Activated gamma-delta T cell treated with Interleukin-2 at 50 U/mL for 16 hours (primary cell): Measurements from ENCODE around the gene SHANK3.

Experiments used
- DNase-seq: peaks from one replicate; pipeline ENCODE4 v3.0.0-alpha.2; 2020

The SHANK3 gene

GRCh38 chr22:50700387-50701075 lies 27.9 kb downstream of the SHANK3 start:
- DNase-seq: no peak

DNA sequence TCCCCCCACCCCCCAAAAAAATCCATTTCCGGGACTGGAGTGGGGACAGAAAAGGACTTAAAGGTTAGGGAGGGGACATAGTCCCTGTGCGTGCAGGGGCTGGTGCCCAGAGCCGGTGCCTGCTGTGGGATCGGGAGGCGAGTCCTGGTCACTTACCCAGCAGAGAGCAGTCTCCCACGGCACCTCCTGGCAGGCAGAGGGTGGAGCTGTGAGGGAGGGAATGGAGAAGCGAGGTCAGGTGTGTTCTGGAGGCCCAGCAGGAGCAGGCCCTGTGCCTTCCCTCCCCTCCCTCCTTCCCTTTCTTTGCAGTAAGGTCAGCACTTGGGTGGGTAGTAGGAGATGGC lies 28.4 kb downstream of the SHANK3 start:
- DNase-seq: no peak

DNA sequence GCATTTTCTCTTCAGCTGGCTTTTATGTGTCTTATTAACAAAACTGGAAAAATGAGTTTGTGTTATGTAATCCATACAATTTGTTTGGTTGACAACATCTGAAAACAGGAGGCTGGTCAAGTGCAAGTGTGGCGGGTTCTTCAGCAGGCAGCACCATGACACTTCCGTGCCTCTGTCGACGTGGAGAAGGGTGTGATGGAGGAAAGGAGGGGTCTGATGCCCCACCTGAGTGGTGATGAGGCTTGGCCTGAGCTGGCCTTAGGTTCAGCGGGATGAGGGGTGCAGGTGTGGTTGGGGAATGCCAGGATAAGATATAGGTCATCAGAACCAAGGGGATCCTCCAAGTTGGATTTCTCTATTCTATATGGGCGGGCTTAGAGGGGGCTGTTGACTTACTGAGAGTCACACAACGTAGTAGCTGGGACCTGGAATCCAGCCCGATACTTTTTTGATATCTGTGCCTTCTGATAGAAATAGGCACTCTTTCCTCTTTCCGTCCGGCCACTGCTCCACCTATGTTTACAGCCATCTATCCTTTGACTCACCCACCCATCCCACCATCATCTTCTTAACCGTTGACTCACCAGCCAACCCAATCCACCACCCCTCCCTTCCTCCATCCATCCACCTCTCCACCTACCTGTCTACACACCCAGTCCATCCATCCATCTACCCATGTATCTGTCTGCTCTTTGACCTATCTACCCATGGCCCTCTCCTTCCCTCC lies 29.0 kb downstream of the SHANK3 start:
- DNase-seq: no peak

- no peak for DNase-seq
Observed at GRCh38 chr22:50702261-50702671, 29.6 kb downstream of the SHANK3 start.

DNA sequence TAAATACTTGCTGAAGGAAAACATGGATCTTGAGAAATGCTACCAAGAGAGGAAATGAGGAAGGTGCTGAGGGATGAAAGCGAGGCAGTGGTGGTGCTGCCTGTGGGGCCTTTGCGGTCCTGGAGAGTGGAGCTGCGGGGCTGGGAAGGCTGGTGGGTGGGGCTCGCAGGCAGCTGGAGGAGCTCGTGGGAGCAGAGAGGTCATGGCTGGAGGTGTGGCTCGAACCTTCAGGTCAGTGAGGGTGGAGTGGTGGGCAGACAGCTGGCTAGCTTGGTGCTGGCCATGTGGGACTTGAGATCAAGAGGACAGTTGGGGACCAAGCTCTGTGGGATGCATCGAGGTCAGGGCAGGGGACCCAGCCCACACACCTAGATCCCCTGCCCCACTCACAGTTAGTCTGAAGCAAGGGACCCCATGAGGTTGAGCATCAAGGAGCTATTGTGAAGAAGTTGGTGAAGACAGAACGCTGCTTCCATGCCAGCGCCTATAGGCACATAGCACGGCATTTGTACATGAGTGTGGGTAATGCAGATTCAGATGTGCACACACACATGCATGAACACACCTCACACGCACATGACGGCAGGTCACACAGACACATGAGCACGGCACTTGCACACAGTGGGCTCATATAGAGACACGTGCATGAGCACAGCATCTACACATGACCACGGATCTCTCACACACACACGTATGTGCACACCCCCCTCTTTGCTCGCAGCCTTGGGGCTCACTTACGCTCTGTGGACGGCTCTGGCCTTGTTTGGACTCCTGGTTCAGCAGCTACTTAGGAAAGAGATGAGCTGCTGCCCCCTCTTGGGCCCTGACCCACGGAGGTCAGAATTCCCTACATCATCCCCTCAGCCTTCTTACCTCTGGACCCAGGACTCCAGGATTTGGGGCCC lies 30.4 kb downstream of the SHANK3 start:
- no peak for DNase-seq

GRCh38 chr22:50703726-50704509 lies 31.3 kb downstream of the SHANK3 start:
- no peak for DNase-seq

DNA sequence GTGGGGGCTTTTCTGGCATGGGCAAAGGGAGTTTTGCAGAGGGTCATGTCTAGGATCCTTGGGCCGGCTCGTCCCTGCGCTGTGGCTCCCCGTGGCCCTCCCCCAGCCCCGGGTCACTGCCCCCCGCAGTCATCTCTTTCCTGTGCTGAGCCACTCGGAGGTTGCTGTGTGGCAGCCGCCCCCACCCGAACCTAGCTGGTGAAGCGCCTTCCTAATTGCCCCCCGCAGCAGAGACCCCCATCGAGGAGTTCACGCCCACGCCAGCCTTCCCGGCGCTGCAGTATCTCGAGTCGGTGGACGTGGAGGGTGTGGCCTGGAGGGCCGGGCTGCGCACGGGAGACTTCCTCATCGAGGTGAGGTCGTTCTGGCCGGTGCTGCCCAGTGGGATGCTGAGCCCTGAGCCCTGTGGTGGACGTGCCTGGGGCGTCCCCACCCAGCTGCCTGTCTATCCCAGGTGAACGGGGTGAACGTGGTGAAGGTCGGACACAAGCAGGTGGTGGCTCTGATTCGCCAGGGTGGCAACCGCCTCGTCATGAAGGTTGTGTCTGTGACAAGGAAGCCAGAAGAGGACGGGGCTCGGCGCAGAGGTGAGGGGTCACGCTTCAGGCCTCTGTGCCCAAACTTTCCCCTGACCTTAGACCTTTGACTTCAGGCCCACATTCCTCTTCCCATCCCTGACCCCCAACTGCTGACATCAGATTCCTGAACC lies 32.0 kb downstream of the SHANK3 start:
- no peak for DNase-seq

DNA sequence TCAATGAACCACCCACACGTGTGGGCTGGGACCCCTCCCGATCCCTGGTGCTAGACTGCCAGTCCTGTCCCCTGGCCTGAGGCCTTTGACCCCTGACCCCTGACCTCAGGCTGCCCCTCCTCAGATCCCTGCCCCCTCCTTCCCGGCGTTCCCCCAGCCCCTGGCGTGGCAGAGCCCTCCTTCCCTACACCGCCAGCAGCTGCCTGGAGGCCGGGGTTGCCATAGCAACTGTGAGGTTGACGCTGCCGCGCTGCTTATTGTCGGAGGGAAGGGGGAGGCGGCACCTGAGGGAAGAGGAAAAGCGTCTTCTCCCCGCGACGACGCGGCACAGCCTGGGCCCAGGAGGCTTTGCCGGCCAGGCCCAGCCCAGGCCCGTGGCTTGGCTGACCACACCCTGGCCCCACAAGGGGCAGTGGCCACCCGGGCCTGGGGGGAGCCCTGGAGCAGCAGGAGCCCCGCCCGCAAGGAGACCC lies 32.6 kb downstream of the SHANK3 start:
- no peak for DNase-seq

DNA sequence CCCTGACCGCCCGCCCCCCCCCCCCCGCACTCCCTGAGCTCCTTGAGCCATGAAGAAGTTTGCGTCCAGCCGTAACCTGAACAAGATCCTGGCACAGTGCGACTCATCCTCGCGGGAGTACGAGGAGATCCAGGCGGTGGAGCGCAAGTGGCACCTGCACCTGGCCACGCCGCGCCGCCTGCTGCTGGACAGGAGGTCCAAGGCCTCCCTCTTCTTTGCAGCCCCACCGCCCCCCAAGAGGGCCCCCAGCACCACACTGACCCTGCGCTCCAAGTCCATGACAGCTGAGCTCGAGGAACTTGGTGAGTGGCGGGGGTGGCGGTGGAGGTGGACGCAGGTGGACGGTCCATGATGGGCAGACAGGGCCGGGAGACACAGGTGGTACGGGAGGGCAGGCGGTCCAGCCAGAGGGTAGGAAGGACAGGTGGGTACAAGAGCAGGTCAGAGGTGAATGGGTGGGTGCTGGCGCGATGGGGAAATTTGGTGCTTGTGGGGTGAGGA lies 33.3 kb downstream of the SHANK3 start:
- no peak for DNase-seq

GRCh38 chr22:50706481-50707125 lies 34.0 kb downstream of the SHANK3 start:
- no peak for DNase-seq

DNA sequence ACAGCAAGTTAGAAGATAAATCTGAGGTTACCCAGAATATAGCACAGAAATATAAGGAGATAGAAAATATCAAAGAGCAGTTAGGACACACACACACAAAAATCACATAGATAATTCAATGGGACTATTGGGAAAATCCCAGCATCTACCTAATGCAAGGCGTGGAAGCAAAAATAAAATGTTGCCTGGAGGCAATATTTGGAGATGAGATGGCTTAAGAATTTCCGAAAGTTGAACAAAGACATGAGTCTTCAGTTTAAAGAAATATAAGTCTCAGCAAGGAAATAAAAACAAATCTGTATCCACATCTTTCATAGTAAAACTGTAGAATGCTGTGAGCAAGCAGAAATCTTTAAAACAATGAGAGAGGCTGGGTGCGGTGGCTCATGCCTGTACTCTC lies 35.9 kb downstream of the SHANK3 start:
- DNase-seq: no peak

DNA sequence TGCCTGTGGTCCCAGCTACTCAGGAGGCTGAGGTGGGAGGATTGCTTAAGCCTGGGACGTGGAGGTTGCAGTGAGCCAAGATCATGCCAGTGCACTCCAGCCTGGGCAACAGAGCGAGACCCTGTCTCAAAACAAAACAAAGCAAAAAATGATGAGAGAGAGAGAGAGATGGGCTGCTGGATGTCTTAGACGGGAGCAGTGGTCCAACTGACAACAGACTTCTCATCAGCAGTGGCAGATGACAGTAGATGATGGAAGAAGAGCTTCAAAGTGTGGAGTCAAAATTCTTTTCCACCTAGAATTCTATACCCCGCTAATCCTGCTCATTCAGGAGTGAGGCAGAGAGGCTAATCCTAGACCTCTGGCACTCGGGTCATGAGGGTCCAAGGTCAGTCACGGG lies 36.4 kb downstream of the SHANK3 start:
- DNase-seq: no peak

- no peak for DNase-seq
Observed at GRCh38 chr22:50710221-50710620, 37.6 kb downstream of the SHANK3 start.

DNA sequence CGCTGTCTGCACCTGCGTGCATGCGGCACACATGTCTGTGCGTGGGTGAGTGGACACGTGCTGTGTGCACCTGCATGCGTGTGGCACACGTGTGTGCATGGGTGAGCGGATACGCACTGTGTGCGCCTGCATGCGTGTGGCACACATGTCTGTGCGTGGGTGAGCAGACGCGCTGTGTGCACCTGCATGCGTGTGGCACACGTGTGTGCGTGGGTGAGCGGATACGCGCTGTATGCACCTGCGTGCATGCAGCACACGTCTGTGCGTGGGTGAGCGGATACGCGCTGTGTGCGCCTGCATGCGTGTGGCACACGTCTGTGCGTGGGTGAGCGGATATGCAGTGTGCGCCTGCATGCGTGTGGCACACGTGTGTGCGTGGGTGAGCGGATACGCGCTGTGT lies 38.3 kb downstream of the SHANK3 start:
- no peak for DNase-seq

DNA sequence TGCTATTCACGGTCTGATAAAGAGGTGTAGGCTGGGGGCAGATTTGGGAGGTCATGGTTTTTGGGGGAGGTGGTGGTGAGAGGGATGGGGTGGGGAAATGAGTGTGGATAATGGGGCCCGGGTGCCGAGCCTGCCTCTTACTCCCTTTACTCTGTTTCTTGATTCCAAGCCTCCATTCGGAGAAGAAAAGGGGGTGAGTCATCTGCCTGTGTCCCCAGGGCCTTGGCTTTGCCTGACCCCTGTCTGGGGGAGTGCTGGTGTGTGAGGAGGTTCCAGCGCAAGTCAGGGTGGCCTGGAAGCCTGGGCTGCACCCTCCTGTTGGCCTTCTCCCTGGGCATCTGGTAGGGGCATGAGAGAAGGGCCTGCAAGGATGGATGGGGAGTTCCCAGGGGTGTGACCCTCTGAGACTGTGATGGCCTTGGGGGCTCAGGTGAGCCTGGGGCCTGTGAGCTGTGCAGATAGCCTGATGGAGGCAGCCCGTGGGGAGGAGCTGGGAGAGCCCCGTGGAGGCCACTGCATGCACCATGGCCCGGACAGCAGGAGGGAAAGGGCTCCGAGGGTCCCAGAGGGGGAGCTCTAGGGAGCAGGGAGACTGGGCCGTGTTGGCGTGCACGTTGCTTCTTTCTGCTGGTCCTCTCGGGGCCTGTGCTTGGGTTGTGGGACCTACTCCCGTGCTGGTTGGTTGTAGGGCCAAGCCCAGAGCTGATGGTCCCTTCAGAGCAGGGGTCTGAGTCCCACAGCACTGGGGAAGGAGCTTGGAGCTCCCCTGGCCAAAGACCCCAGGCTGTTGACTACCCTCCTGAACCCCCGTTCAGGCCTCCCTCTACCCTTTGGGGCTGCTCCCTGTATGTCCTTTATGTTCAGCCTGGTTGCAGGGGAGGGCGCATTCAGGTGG lies 39.1 kb downstream of the SHANK3 start:
- no peak for DNase-seq

GRCh38 chr22:50712341-50713007 lies 39.9 kb downstream of the SHANK3 start:
- DNase-seq: no peak

- no peak for DNase-seq
Observed at GRCh38 chr22:50713008-50713385, 40.4 kb downstream of the SHANK3 start.

- DNase-seq: no peak
Observed at GRCh38 chr22:50713571-50714056, 41.0 kb downstream of the SHANK3 start.

- DNase-seq: no peak
Observed at GRCh38 chr22:50714150-50714549, 41.5 kb downstream of the SHANK3 start.
